Measurements from ENCODE around the gene SULT2B1. TPM values are rescaled to one million over a fixed set of nuclear protein-coding genes. Genes with fewer than 3 reads are reported as not detected.

The SULT2B1 gene
- polyA plus RNA-seq, 4 donors = 3.4 to 28.1 (median 12.3) TPM

DNA sequence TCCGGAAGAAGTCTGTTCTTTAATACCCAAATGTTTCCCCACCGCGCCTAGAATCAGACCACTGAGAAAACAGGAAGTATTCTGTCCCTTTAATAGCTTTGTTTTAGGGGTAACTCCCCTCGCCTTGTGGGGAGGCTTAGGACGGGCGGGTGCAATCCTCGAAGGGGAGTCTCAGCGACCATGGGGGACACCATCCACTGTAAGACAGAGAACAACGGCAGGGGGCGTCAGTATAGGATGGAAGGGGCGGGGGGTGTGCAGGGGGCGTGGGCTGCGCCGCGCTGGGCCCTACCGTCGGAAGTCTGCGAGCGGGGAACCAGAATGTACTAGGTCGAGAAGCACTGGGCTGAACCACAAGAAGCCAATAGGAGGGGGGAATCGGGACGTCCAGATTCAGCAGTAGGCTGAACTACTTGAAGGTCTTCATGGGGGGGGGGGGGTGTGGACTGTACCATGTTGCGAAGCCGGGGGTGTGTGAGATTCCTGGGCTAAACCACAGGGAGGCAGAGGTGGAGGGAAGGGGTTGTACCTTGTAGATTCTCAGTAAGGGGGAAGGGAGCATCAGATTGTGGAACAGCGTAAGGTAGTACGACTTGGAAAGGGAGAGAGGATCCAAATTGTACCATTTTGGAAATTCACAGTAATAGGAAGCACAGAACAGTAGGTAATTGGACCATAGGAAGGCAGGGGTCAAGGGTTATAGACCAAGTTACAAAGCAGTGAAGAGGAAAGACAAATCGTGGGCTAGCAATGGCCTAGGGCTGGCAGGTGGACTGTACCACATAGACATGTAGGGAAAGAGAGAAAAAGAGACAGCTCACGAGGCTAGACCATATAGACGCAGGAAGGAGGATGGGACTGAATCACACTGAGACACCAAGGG, 86.2 kb downstream of the SULT2B1 start:
- no peaks in the 10 kb centered on the region for H3K9me3 ChIP-seq (ENCODE audit: control insufficient read depth in 2 of 2, insufficient read depth in 1 of 2, low read depth in 1 of 2, low read length in 1 of 2)
- peak overlapping the region in 2 of 3 donors; percentile 50 to 94 for H3K4me3 ChIP-seq (ENCODE audit: low read depth in 1 of 3, low read length in 3 of 3)
- DNase-seq (peak; percentile 90 to 93), FAIRE-seq (no peak)
- 5 to 9% (median 7%) methylated on average over 28 to 29 of the region's 29 CpGs for WGBS, 3 donors
- no peaks in the 10 kb centered on the region for H3K36me3 ChIP-seq (ENCODE audit: control insufficient read depth in 3 of 3, insufficient read depth in 2 of 3, low read depth in 1 of 3, low read length in 3 of 3)
- peak overlapping the region; percentile 78 to 92 (median 86) for H3K27ac ChIP-seq (ENCODE audit: low read depth in 1 of 3, low read length in 2 of 3)
- peaks cover 0 to 5% (median 0%) of the 10 kb centered on the region in 3 donors for H3K27me3 ChIP-seq (ENCODE audit: control insufficient read depth in 3 of 3, insufficient read depth in 3 of 3, low read length in 3 of 3)
- H3K4me1 ChIP-seq (ENCODE audit: control insufficient read depth in 3 of 3, insufficient read depth in 2 of 3, low read depth in 1 of 3, low read length in 2 of 3) = peaks cover 7 to 39% (median 16%) of the 10 kb centered on the region in 3 donors

DNA sequence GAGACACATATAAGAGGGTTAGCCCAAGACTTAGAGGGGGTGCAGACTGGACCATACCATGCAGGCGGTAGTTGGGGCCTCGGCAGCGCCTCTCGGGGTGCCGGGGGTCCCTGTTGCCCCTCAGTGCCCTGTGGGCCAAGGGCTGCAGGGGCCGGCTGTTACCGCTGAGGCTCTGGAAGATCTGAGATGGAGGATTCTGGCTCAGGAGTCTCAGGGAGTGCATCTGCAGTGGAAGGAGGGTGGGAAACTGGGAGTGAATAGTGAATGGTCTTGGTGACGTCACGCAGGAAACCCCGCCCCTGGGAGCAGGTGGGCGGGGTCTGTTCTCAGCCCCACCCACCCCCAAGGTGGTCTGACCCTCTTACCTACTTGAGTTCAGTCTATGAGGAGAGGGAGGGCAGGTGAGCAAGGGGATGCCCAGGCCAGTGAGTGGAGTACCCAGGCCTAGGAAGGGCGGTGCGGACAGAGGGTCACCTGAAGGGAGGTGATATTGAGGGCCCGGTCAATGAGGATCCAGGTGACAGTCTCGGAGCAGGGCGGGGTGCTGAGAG, 86.9 kb downstream of the SULT2B1 start:
- no peaks in the 10 kb centered on the region for H3K36me3 ChIP-seq (ENCODE audit: control insufficient read depth in 3 of 3, insufficient read depth in 2 of 3, low read depth in 1 of 3, low read length in 3 of 3)
- no peaks in the 10 kb centered on the region for H3K9me3 ChIP-seq (ENCODE audit: control insufficient read depth in 2 of 2, insufficient read depth in 1 of 2, low read depth in 1 of 2, low read length in 1 of 2)
- FAIRE-seq = no peak
- H3K4me1 ChIP-seq (ENCODE audit: control insufficient read depth in 3 of 3, insufficient read depth in 2 of 3, low read depth in 1 of 3, low read length in 2 of 3) = peaks cover 7 to 32% (median 11%) of the 10 kb centered on the region in 3 donors
- H3K27me3 ChIP-seq (ENCODE audit: control insufficient read depth in 3 of 3, insufficient read depth in 3 of 3, low read length in 3 of 3) = peaks cover 0 to 5% (median 0%) of the 10 kb centered on the region in 3 donors
- H3K4me3 ChIP-seq (ENCODE audit: low read depth in 1 of 3, low read length in 3 of 3) = no peak overlapping the region
- WGBS, 3 donors = 76 to 79% (median 78%) methylated on average over 15 to 16 of the region's 16 CpGs
- H3K27ac ChIP-seq (ENCODE audit: low read depth in 1 of 3, low read length in 2 of 3) = peak overlapping the region; percentile 78 to 92 (median 86)
- DNase-seq = peak in 1 of 2 donors; percentile 26

DNA sequence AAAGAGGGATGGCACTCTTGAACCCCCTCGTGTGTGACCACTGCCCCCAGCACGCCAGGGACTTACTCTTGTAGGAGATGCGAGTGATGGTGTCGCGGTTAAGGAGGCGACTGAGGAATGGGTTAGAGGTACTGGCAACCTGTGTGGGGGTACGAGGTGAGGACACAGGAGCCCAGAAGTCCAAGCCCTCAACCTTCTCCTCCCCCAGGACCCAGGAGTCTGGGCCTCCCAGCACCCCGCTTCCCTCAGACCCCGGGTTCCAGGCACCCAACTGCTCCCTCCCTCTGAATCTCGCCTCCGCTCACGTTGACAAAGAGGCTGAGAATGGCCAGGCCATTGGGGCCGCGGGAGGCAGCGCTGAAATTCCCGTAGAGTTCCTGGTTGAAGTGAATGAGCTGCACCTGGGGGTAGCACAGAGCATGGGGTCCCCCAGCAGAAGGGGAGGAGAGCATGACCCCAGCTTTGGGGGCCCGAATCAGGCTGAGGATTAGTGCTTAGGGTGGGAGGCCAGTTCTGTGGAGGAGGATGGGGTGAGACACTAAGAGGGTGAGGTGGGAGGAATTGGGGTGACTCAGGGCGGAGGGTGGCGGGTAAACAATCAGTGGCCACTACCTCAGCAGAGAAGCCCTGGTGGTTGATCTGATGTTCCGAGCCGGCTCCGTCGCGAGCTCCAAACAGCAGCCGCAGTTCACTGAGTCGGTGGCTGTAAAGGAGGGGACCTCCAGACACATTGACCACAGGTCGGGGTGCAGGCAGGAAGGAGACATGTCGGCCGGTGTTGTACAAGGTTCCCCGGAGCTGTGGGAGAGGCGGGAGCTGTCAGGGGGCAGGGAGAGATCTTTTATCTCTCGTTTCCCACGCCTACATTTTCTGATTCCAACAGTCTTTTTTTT, 87.8 kb downstream of the SULT2B1 start:
- H3K4me1 ChIP-seq (ENCODE audit: control insufficient read depth in 3 of 3, insufficient read depth in 2 of 3, low read depth in 1 of 3, low read length in 2 of 3) = peaks cover 6 to 25% (median 7%) of the 10 kb centered on the region in 3 donors
- H3K4me3 ChIP-seq (ENCODE audit: low read depth in 1 of 3, low read length in 3 of 3) = peak overlapping the region in 2 of 3 donors; percentile 12 to 16
- peaks cover 0 to 5% (median 0%) of the 10 kb centered on the region in 3 donors for H3K27me3 ChIP-seq (ENCODE audit: control insufficient read depth in 3 of 3, insufficient read depth in 3 of 3, low read length in 3 of 3)
- no peak for FAIRE-seq
- H3K36me3 ChIP-seq (ENCODE audit: control insufficient read depth in 3 of 3, insufficient read depth in 2 of 3, low read depth in 1 of 3, low read length in 3 of 3) = no peaks in the 10 kb centered on the region
- H3K9me3 ChIP-seq (ENCODE audit: control insufficient read depth in 2 of 2, insufficient read depth in 1 of 2, low read depth in 1 of 2, low read length in 1 of 2) = no peaks in the 10 kb centered on the region
- 44 to 62% (median 51%) methylated on average over 33 of the region's 33 CpGs for WGBS, 3 donors
- peak overlapping the region in 2 of 3 donors; percentile 27 to 39 for H3K27ac ChIP-seq (ENCODE audit: low read depth in 1 of 3, low read length in 2 of 3)
- peak; percentile 51 to 64 for DNase-seq

DNA sequence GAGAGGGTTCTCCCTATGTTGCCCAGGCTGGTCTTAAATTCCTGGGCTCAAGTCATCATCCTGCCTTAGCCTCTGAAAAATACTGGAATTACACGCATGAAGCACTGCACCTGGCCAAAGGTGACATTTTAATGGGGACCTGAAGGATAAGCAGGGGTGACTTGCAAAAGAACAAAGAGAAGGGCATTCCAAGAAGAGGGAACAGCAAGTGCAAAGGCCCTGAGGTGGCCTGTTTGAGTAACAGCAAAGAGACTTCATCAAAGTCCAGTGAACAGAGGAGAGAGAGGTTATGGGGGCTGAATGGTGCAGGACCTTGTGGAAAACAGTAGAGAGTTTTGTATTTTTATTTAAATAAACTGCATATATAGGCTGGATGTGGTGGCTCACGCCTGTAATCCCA, 89.9 kb downstream of the SULT2B1 start:
- peaks cover 0 to 8% (median 0%) of the 10 kb centered on the region in 3 donors for H3K27me3 ChIP-seq (ENCODE audit: control insufficient read depth in 3 of 3, insufficient read depth in 3 of 3, low read length in 3 of 3)
- 86 to 89% (median 88%) methylated on average over 2 of the region's 2 CpGs for WGBS, 3 donors
- DNase-seq (no peak), FAIRE-seq (no peak)
- no peak overlapping the region for H3K4me3 ChIP-seq (ENCODE audit: low read depth in 1 of 3, low read length in 3 of 3)
- H3K27ac ChIP-seq (ENCODE audit: low read depth in 1 of 3, low read length in 2 of 3) = no peak overlapping the region
- peaks cover 3 to 27% (median 5%) of the 10 kb centered on the region in 3 donors for H3K4me1 ChIP-seq (ENCODE audit: control insufficient read depth in 3 of 3, insufficient read depth in 2 of 3, low read depth in 1 of 3, low read length in 2 of 3)
- no peaks in the 10 kb centered on the region for H3K36me3 ChIP-seq (ENCODE audit: control insufficient read depth in 3 of 3, insufficient read depth in 2 of 3, low read depth in 1 of 3, low read length in 3 of 3)
- no peaks in the 10 kb centered on the region for H3K9me3 ChIP-seq (ENCODE audit: control insufficient read depth in 2 of 2, insufficient read depth in 1 of 2, low read depth in 1 of 2, low read length in 1 of 2)

DNA sequence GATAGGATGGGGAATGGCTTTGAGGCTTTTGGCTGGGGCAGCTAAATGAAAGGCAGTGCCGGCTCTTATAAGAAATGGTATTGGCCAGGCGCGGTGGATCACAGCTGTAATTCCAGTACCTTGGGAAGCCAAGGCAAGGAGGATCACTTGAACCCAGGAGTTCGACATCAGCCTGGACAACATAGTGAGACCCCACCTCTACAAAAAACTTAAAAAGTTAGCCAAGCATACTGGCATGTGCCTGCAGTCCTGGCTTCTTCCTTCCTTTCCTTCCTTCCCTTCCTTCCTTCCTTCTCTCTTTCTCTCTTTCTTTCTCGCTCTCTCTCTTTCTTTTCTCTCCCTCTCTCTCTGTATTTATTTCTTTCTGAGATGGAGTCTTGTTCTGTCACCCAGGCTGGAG, 90.9 kb downstream of the SULT2B1 start:
- Histone ChIP-seq H3K9me3 (ENCODE audit: control insufficient read depth in 2 of 2, insufficient read depth in 1 of 2, low read depth in 1 of 2, low read length in 1 of 2) (no peaks in the 10 kb centered on the region), H3K27ac (ENCODE audit: low read depth in 1 of 3, low read length in 2 of 3) (no peak overlapping the region), H3K27me3 (ENCODE audit: control insufficient read depth in 3 of 3, insufficient read depth in 3 of 3, low read length in 3 of 3) (peaks cover 0 to 8% (median 0%) of the 10 kb centered on the region in 3 donors), H3K36me3 (ENCODE audit: control insufficient read depth in 3 of 3, insufficient read depth in 2 of 3, low read depth in 1 of 3, low read length in 3 of 3) (no peaks in the 10 kb centered on the region), H3K4me3 (ENCODE audit: low read depth in 1 of 3, low read length in 3 of 3) (no peak overlapping the region), H3K4me1 (ENCODE audit: control insufficient read depth in 3 of 3, insufficient read depth in 2 of 3, low read depth in 1 of 3, low read length in 2 of 3) (peaks cover 3 to 27% (median 5%) of the 10 kb centered on the region in 3 donors)
- DNase-seq (no peak), FAIRE-seq (no peak)
- 89 to 94% (median 90%) methylated on average over 5 of the region's 5 CpGs for WGBS, 3 donors

DNA sequence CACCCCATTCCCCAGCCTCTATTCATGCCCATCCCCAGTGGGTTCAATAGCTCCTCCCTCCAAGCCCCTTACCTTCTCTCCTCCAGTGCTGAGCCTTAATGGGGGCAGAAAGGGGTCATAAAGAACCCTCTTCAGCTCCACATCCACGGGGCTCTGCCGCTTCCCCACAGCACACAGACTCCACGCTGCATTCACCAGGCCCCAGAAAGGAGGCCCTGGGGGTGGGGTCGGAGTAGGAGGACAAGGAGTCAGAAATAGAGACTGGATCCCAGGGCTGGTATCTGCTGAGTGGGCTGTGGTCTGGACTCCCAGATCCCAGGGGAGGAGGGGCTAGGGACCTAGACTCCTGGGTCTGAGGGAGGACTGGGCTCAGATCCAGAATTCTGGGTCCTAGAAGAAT, 92.4 kb downstream of the SULT2B1 start:
- Histone ChIP-seq H3K4me1 (ENCODE audit: control insufficient read depth in 3 of 3, insufficient read depth in 2 of 3, low read depth in 1 of 3, low read length in 2 of 3) (peaks cover 0 to 16% (median 0%) of the 10 kb centered on the region in 3 donors), H3K27me3 (ENCODE audit: control insufficient read depth in 3 of 3, insufficient read depth in 3 of 3, low read length in 3 of 3) (peaks cover 0 to 8% (median 0%) of the 10 kb centered on the region in 3 donors), H3K36me3 (ENCODE audit: control insufficient read depth in 3 of 3, insufficient read depth in 2 of 3, low read depth in 1 of 3, low read length in 3 of 3) (no peaks in the 10 kb centered on the region), H3K9me3 (ENCODE audit: control insufficient read depth in 2 of 2, insufficient read depth in 1 of 2, low read depth in 1 of 2, low read length in 1 of 2) (no peaks in the 10 kb centered on the region), H3K27ac (ENCODE audit: low read depth in 1 of 3, low read length in 2 of 3) (no peak overlapping the region), H3K4me3 (ENCODE audit: low read depth in 1 of 3, low read length in 3 of 3) (no peak overlapping the region)
- FAIRE-seq = no peak
- WGBS, 3 donors = 69 to 77% (median 73%) methylated on average over 4 of the region's 4 CpGs
- DNase-seq = no peak

DNA sequence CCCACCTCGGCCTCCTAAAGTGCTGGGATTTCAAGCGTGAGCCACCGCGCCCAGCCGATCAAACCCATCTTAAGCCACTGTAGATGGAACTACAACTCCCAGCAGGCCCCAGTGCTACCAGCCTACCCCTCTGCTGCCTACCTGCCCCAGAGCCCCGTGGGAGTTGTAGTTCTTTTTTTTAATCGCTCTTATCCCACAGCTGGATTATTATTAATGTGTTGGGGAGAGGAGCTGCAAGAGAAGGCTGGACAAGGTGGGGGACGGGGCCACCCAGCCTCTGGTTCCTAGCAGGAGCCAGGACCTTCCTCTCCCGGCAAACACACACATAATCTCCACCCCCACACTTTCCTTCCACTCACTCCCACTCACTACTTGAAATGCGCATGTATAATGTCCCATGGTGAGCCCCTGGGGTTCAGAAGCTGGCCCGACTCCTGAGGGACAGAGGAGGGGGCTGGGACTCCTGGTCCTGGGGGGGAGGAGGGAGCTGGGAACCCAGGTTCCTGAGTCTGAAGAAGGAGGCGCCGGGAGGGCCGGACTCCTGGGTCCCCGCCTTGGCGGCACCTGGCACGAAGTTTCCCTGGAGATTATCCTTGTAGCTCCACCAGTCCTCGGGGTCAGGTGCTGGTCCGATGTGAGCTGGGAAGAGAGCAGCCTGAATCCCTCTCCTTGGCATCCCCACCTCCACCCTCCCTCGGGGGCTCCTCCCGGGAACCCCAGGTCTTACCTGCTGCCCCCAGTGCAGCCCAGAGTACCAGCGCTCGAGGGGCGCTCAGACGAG, 93.1 kb downstream of the SULT2B1 start:
- WGBS, 3 donors = 2 to 3% (median 3%) methylated on average over 25 of the region's 25 CpGs
- H3K27ac ChIP-seq (ENCODE audit: low read depth in 1 of 3, low read length in 2 of 3) = peak overlapping the region; percentile 34 to 76 (median 67)
- H3K36me3 ChIP-seq (ENCODE audit: control insufficient read depth in 3 of 3, insufficient read depth in 2 of 3, low read depth in 1 of 3, low read length in 3 of 3) = no peaks in the 10 kb centered on the region
- peak; percentile 77 to 83 for DNase-seq
- peaks cover 0 to 3% (median 0%) of the 10 kb centered on the region in 3 donors for H3K27me3 ChIP-seq (ENCODE audit: control insufficient read depth in 3 of 3, insufficient read depth in 3 of 3, low read length in 3 of 3)
- no peak for FAIRE-seq
- H3K4me3 ChIP-seq (ENCODE audit: low read depth in 1 of 3, low read length in 3 of 3) = peak overlapping the region; percentile 17 to 54 (median 50)
- H3K4me1 ChIP-seq (ENCODE audit: control insufficient read depth in 3 of 3, insufficient read depth in 2 of 3, low read depth in 1 of 3, low read length in 2 of 3) = peaks cover 0 to 16% (median 0%) of the 10 kb centered on the region in 3 donors
- no peaks in the 10 kb centered on the region for H3K9me3 ChIP-seq (ENCODE audit: control insufficient read depth in 2 of 2, insufficient read depth in 1 of 2, low read depth in 1 of 2, low read length in 1 of 2)

Measured in small intestine (tissue), 7 donors.